Measurements from ENCODE around the gene STPG3. TPM values are rescaled to one million over a fixed set of nuclear protein-coding genes. Genes with fewer than 3 reads are reported as not detected.

STPG3 gene
- total and polyA plus RNA-seq, 2 experiments from 2014 or later, result not detected

- peak; percentile 8 for ATAC-seq
Measured at GRCh38 chr9:137253717-137254623, 2.9 kb downstream of the STPG3 start.

More at GRCh38 chr9:137253717-137254623, 2.9 kb downstream of the STPG3 start:
- peaks cover 11% of the 10 kb centered on the region for H3K4me1 Mint-ChIP-seq
- Histone ChIP-seq H3K4me2 (peak overlapping the region; percentile 98), H3F3A (replicated peaks; ENCODE audit: low read depth) (peaks cover 8% of the 10 kb centered on the region), H3K9me2 (ENCODE audit: insufficient read depth) (no peaks in the 10 kb centered on the region), H3K27me3 (ENCODE audit: insufficient read depth) (peaks cover 4% of the 10 kb centered on the region; the same call in 1 of the 2 replicates), H3K4me3 (peak overlapping the region; percentile 96), H3K36me3 (ENCODE audit: insufficient read depth) (peaks cover 6% of the 10 kb centered on the region), H3K27ac (ENCODE audit: low read depth) (no peak overlapping the region), H2AFZ (no peak overlapping the region), H3K79me2 (replicated peaks; ENCODE audit: insufficient read depth) (peaks cover 24% of the 10 kb centered on the region), H4K20me1 (replicated peaks; ENCODE audit: insufficient read depth) (no peaks in the 10 kb centered on the region; the same call in 1 of the 2 replicates), H3K4me1 (ENCODE audit: insufficient read depth) (peaks cover 13% of the 10 kb centered on the region; the same call in 1 of the 2 replicates)
- H3K36me3 Mint-ChIP-seq (ENCODE audit: low read depth), result peaks cover 15% of the 10 kb centered on the region; the same call in 2 of the 3 replicates
- peaks cover 21% of the 10 kb centered on the region for H3K27me3 Mint-ChIP-seq (ENCODE audit: insufficient read depth, low read depth, poor library complexity)
- H3K4me3 Mint-ChIP-seq, result peak overlapping the region; percentile 85
- H3K9me3 Mint-ChIP-seq, result no peaks in the 10 kb centered on the region
- peak overlapping the region; percentile 28; the same call in 1 of the 2 replicates for H3K27ac Mint-ChIP-seq
- DNase-seq (ENCODE audit: low spot score), result peak; percentile 36
- TF ChIP-seq ZNF462 (CRISPR knock-in tag; IDR thresholded peaks at IDR 0.05) (no peak), JUNB (IDR thresholded peaks at IDR 0.05; ENCODE audit: unreplicated experiment) (no peak), POLR2AphosphoS5 (IDR thresholded peaks at IDR 0.05; ENCODE audit: low read depth) (no peak), ETS1 (IDR thresholded peaks at IDR 0.05) (no peak), CTCF (conservative IDR thresholded peaks at IDR 0.05; ENCODE audit: low read depth in 2 of 2) (no peak), NANOG (IDR thresholded peaks at IDR 0.05; ENCODE audit: borderline replicate concordance) (no peak), EZH2 (IDR thresholded peaks at IDR 0.05; ENCODE audit: low read depth, unreplicated experiment) (no peak), ZNF331 (CRISPR knock-in tag; IDR thresholded peaks at IDR 0.05; ENCODE audit: low read depth) (no peak), ZNF114 (CRISPR knock-in tag; IDR thresholded peaks at IDR 0.05) (no peak), STAT1 (IDR thresholded peaks at IDR 0.05; ENCODE audit: unreplicated experiment) (no peak), EZH2phosphoT487 (IDR thresholded peaks at IDR 0.05; ENCODE audit: unreplicated experiment) (no peak), CREB1 (CRISPR knock-in tag; IDR thresholded peaks at IDR 0.05; ENCODE audit: low read depth) (no peak), REST (IDR thresholded peaks at IDR 0.05; ENCODE audit: unreplicated experiment) (no peak)

Measured in GM23338 (cell line).